IMR-90 (cell line): ENCODE data around the gene TMBIM6. TPM values are rescaled to one million over a fixed set of nuclear protein-coding genes. Genes with fewer than 3 reads are reported as not detected.
"Not testable (repeated sequence)": the region's sequence is repeated elsewhere in the genome, so short reads cannot be mapped to it uniquely, and the experiment has no call there.

Source experiments
- ATAC-seq: fragments of 200-7000 bp; cut with Tn5 transposase; 2 replicates; pipeline ENCODE4 v1.9.1; 2020; ENCODE audit warnings: low read depth, mild to moderate bottlenecking, moderate library complexity
- BruUV-seq: library from RNA; stranded (reverse); fragments of 400-500 nt; replicated peaks from 2 replicates; lab custom pipeline; 2021; lab: Mats Ljungman, UMichigan
- CTCF ChIA-PET: fragments of 300-600 bp; formaldehyde crosslinking; extraction: SDS; loops from one replicate; lab custom pipeline; 2021; ENCODE audit warnings: antibody characterized with exemption; lab: Yijun Ruan, JAX
- POLR2A ChIA-PET: fragments of 300-600 bp; sonication (Branson Sonifier 250); formaldehyde crosslinking; loops from one replicate; lab custom pipeline; 2022; ENCODE audit warnings: antibody characterized with exemption; ENCODE audit not compliant: unreplicated experiment; lab: Charles Lee
- DNase-seq: peaks from one replicate; pipeline ENCODE4 v3.0.0; 2013
- H2AFZ ChIP-seq: replicated peaks from 2 replicates; pipeline ENCODE3; 2013; ENCODE audit warnings: low read length, mild to moderate bottlenecking; ENCODE audit not compliant: poor library complexity
- H2AK5ac ChIP-seq: 2 replicates; pipeline ENCODE4 v1.6.1; 2013; ENCODE audit warnings: low read depth, low read length, inconsistent platforms
- H2AK9ac ChIP-seq: replicated peaks from 2 replicates; pipeline ENCODE3; 2013; ENCODE audit warnings: mild to moderate bottlenecking, low read depth, low read length, moderate library complexity; ENCODE audit not compliant: poor library complexity
- H2BK120ac ChIP-seq: 2 replicates; pipeline ENCODE4 v1.6.1; 2013; ENCODE audit warnings: low read depth, low read length, inconsistent platforms
- H2BK15ac ChIP-seq: 3 replicates; pipeline ENCODE4 v1.6.1; 2013; ENCODE audit warnings: low read depth, low read length, inconsistent platforms
- H2BK20ac ChIP-seq: 2 replicates; pipeline ENCODE4 v1.6.1; 2013; ENCODE audit warnings: low read depth, mild to moderate bottlenecking, inconsistent platforms, low read length, moderate library complexity
- H2BK5ac ChIP-seq: 2 replicates; pipeline ENCODE4 v1.6.1; 2013; ENCODE audit warnings: mild to moderate bottlenecking, low read depth, low read length, inconsistent platforms; ENCODE audit not compliant: poor library complexity, severe bottlenecking
- H3K14ac ChIP-seq: replicated peaks from 2 replicates; pipeline ENCODE4 v1.6.1; 2013; ENCODE audit warnings: low read depth, low read length, inconsistent platforms
- H3K18ac ChIP-seq: 2 replicates; pipeline ENCODE4 v1.6.1; 2013; ENCODE audit warnings: low read depth, low read length, control low read depth
- H3K23ac ChIP-seq: 2 replicates; pipeline ENCODE4 v1.6.1; 2013; ENCODE audit warnings: low read depth, low read length, inconsistent platforms
- H3K27ac ChIP-seq: 2 replicates; pipeline ENCODE4 v1.5.1; 2013; ENCODE audit warnings: mild to moderate bottlenecking, control low read depth, low read length; ENCODE audit not compliant: insufficient read depth
- H3K27me3 ChIP-seq: 2 replicates; pipeline ENCODE4 v1.6.1; 2013; ENCODE audit warnings: low read length; ENCODE audit not compliant: control insufficient read depth, insufficient read depth
- H3K36me3 ChIP-seq: 2 replicates; pipeline ENCODE4 v1.6.1; 2013; ENCODE audit warnings: low read length, mixed read lengths; ENCODE audit not compliant: control insufficient read depth, insufficient read depth
- H3K4ac ChIP-seq: 2 replicates; pipeline ENCODE4 v1.6.1; 2013; ENCODE audit warnings: low read depth, low read length, inconsistent platforms
- H3K4me1 ChIP-seq: 2 replicates; pipeline ENCODE4 v1.6.1; 2013; ENCODE audit warnings: low read length, mixed read lengths; ENCODE audit not compliant: control insufficient read depth, insufficient read depth
- H3K4me2 ChIP-seq: 2 replicates; pipeline ENCODE4 v1.6.1; 2013; ENCODE audit warnings: low read depth, mild to moderate bottlenecking, control low read depth, low read length, moderate library complexity
- H3K4me3 ChIP-seq: 2 replicates; pipeline ENCODE4 v1.5.1; 2013; ENCODE audit warnings: low read depth, mild to moderate bottlenecking, control low read depth, low read length, moderate library complexity; ENCODE audit not compliant: insufficient read depth
- H3K56ac ChIP-seq: 2 replicates; pipeline ENCODE4 v1.6.1; 2013; ENCODE audit warnings: low read length, inconsistent platforms; ENCODE audit not compliant: insufficient read depth; ENCODE audit errors: extremely low read depth
- H3K79me1 ChIP-seq, 2 experiments: 2 replicates each; pipeline ENCODE4 v1.6.1; 2013; ENCODE audit warnings: low read length in 2 of 2, inconsistent platforms in 1 of 2, low read depth in 1 of 2
- H3K9ac ChIP-seq: 2 replicates; pipeline ENCODE4 v1.6.1; 2013; ENCODE audit warnings: low read depth, low read length, control low read depth
- H3K9me1 ChIP-seq: 2 replicates; pipeline ENCODE4 v1.6.1; 2013; ENCODE audit warnings: low read length, inconsistent platforms; ENCODE audit not compliant: insufficient read depth
- H3K9me3 ChIP-seq: 2 replicates; pipeline ENCODE4 v1.6.1; 2013; ENCODE audit warnings: low read length; ENCODE audit not compliant: control insufficient read depth, insufficient read depth
- H4K20me1 ChIP-seq: 2 replicates; pipeline ENCODE4 v1.6.1; 2013; ENCODE audit warnings: low read length, inconsistent platforms; ENCODE audit not compliant: insufficient read depth
- H4K5ac ChIP-seq: 2 replicates; pipeline ENCODE4 v1.6.1; 2013; ENCODE audit warnings: mild to moderate bottlenecking, low read depth, low read length, control low read depth
- H4K8ac ChIP-seq, 2 experiments: 2 replicates each; pipeline ENCODE4 v1.6.1; 2013; ENCODE audit warnings: low read depth in 2 of 2, low read length in 2 of 2, control low read depth in 1 of 2, inconsistent platforms in 1 of 2
- H4K91ac ChIP-seq: 2 replicates; pipeline ENCODE4 v1.6.1; 2013; ENCODE audit warnings: low read depth, low read length, inconsistent platforms; ENCODE audit not compliant: insufficient read depth
- CEBPB ChIP-seq: IDR thresholded peaks from 2 replicates; pipeline ENCODE4 v1.6.1; 2012; ENCODE audit warnings: low read depth, low read length, improper control_type of control experiment
- WGBS, 2 experiments: methylation state at CpG; one replicate each; pipeline versions ENCODE4 v1.1.5 to v1.1.7; 2013; ENCODE audit warnings: missing lambda C conversion rate in 2 of 2; ENCODE audit not compliant: insufficient read length in 1 of 2; ENCODE audit errors: extremely low coverage in 2 of 2; 5-methylcytosine and 5-hydroxymethylcytosine counted together
- dilution Hi-C: fragments of 300-500 bp; cut with HindIII; formaldehyde crosslinking; loops from one replicate; pipeline ENCODE4 v1.14.3; 2018; ENCODE audit warnings: low sequenced_read_pairs; ENCODE audit not compliant: unreplicated experiment
- in situ Hi-C: fragments of 300-500 bp; cut with MboI; formaldehyde crosslinking; loops from 3 replicates; pipeline ENCODE4 v1.14.3; 2019; ENCODE audit warnings: low sequenced_read_pairs, inconsistent platforms, mixed read lengths
- intact Hi-C: fragments of 100-400 bp; cut with micrococcal nuclease; formaldehyde crosslinking; loops from 2 replicates; pipeline ENCODE4 v1.10.0; 2022
- polyA plus RNA-seq, 3 experiments: library from polyadenylated mRNA; depleted of rRNA; stranded (reverse); fragments of >200 nt; gene quantifications; 2 replicates each; pipeline ENCODE4 v1.2.3, GENCODE V29; 2012; ENCODE audit warnings: low replicate concordance in 1 of 3
- total RNA-seq: library from RNA; depleted of rRNA; stranded (reverse); fragments of >200 nt; gene quantifications from 2 replicates; pipeline ENCODE4 v1.2.3, GENCODE V29; 2012

The TMBIM6 gene
- total and polyA plus RNA-seq, 2 of the 4 experiments (the other 2 are of a cell fraction) = 255 to 285 TPM

- H3K27me3 ChIP-seq = peaks cover 29% of the 10 kb centered on the region
- H2BK120ac ChIP-seq, H3K79me1 ChIP-seq, H3K56ac ChIP-seq, in situ Hi-C loops, H3K14ac ChIP-seq, H3K4me2 ChIP-seq, H4K8ac ChIP-seq, H3K9ac ChIP-seq, H2AK5ac ChIP-seq, H2BK20ac ChIP-seq, H2BK5ac ChIP-seq, POLR2A ChIA-PET, DNase-seq, ATAC-seq, intact Hi-C loops, H2AFZ ChIP-seq, CTCF ChIA-PET, H3K18ac ChIP-seq, H3K4ac ChIP-seq, H3K9me3 ChIP-seq, dilution Hi-C loops, H4K5ac ChIP-seq, H3K4me1 ChIP-seq, H2BK15ac ChIP-seq, BruUV-seq, H3K27ac ChIP-seq, H2AK9ac ChIP-seq, H3K4me3 ChIP-seq, H3K9me1 ChIP-seq, H3K23ac ChIP-seq, H3K36me3 ChIP-seq, H4K20me1 ChIP-seq, H4K91ac ChIP-seq: not testable (repeated sequence)
- 100% methylated on average over 2 of the region's 3 CpGs; no CpG with 5 or more reads in 1 of the 2 experiments for WGBS, 2 experiments
- TF ChIP-seq CEBPB = peak; percentile 40; the same call in 1 of the 2 replicates
Measured at GRCh38 chr12:49713952-49714351, 27.4 kb upstream of the TMBIM6 start.
